Measurements from ENCODE around the gene KIFC3.

DNA sequence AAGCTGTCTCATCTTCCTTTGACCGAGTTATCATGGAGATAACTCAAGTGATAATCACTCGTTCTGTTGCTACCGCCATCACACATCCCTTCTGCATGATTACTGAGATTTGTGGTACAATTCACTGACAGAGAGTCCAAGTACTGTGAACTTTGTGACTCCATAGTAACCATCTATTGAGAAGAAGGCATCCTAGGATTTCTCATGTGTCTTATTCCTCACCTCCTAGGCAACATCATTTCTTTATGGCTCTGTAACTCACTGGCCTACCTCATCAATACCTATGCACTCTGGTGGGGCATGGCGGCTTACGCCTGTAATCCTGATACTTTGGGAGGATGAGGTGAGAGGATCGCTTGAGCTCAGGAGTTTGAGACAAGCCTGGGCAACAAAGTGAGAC lies 88.2 kb downstream of the KIFC3 start:
- TF ChIP-seq, protein P1, sequence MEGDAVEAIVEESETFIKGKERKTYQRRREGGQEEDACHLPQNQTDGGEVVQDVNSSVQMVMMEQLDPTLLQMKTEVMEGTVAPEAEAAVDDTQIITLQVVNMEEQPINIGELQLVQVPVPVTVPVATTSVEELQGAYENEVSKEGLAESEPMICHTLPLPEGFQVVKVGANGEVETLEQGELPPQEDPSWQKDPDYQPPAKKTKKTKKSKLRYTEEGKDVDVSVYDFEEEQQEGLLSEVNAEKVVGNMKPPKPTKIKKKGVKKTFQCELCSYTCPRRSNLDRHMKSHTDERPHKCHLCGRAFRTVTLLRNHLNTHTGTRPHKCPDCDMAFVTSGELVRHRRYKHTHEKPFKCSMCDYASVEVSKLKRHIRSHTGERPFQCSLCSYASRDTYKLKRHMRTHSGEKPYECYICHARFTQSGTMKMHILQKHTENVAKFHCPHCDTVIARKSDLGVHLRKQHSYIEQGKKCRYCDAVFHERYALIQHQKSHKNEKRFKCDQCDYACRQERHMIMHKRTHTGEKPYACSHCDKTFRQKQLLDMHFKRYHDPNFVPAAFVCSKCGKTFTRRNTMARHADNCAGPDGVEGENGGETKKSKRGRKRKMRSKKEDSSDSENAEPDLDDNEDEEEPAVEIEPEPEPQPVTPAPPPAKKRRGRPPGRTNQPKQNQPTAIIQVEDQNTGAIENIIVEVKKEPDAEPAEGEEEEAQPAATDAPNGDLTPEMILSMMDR (IDR thresholded peaks at IDR 0.05; ENCODE audit: low read depth, low read length): no peak
- TF ChIP-seq EZH2phosphoT487 (IDR thresholded peaks at IDR 0.05; ENCODE audit: low read depth): no peak

Data from OCI-LY3 (cell line).